Gastroesophageal sphincter (tissue), 4 donors: ENCODE measurements around the gene MYLK. TPM values are rescaled to one million over a fixed set of nuclear protein-coding genes. Genes with fewer than 3 reads are reported as not detected.

ENCODE experiments used
- ATAC-seq: fragments of 150-250 bp; one replicate; pipeline ENCODE4 v1.9.1; 2016; ENCODE audit warnings: mild to moderate bottlenecking, moderate library complexity
- H3K27ac ChIP-seq, 4 donors: fragments of 200-600 bp; sonication (generic) in 3 of 4; 1 replicate in 3 of 4; 2 replicates in 1 of 4; pipeline ENCODE4 v1.5.1; 2016 to 2019
- H3K27me3 ChIP-seq: fragments of 200-600 bp; sonication (generic); one replicate; pipeline ENCODE4 v1.5.1; 2019
- H3K36me3 ChIP-seq, 2 donors: fragments of 200-600 bp; sonication (generic); one replicate each; pipeline ENCODE4 v1.5.1; 2019; ENCODE audit warnings: control low read depth in 1 of 2
- H3K4me1 ChIP-seq, 3 donors: fragments of 200-600 bp; sonication (generic); 1 replicate in 2 of 3; 2 replicates in 1 of 3; pipeline ENCODE4 v1.5.1; 2016 to 2019; ENCODE audit warnings: control low read depth in 2 of 3
- H3K4me3 ChIP-seq, 2 donors: fragments of 200-600 bp; sonication (generic); one replicate each; pipeline ENCODE4 v1.5.1; 2019; ENCODE audit warnings: mild to moderate bottlenecking in 1 of 2, moderate library complexity in 1 of 2
- H3K9me3 ChIP-seq, 3 donors: fragments of 200-600 bp; sonication (generic); one replicate each; pipeline ENCODE4 v1.5.1; 2017 to 2019; ENCODE audit warnings: control low read depth in 2 of 3
- CTCF ChIP-seq, 4 experiments: fragments of 200-600 bp in 2 of 4; fragments of 450-650 bp in 2 of 4; sonication (generic) in 1 of 4; IDR thresholded peaks; one replicate each; pipeline ENCODE4 v1.5.1; 2017 to 2019; ENCODE audit warnings: antibody characterized with exemption in 4 of 4, mild to moderate bottlenecking in 2 of 4, moderate library complexity in 2 of 4
- EP300 ChIP-seq: sonication (generic); formaldehyde crosslinking; IDR thresholded peaks from one replicate; pipeline ENCODE4 v1.6.1; 2017; ENCODE audit warnings: antibody characterized with exemption, mild to moderate bottlenecking
- POLR2A ChIP-seq, 2 donors: fragments of 450-650 bp; IDR thresholded peaks; one replicate each; pipeline ENCODE4 v1.6.1; 2017; ENCODE audit warnings: antibody characterized with exemption in 2 of 2, mild to moderate bottlenecking in 2 of 2, moderate library complexity in 1 of 2
- POLR2AphosphoS5 ChIP-seq: sonication (generic); formaldehyde crosslinking; IDR thresholded peaks from one replicate; pipeline ENCODE4 v1.6.1; 2017; ENCODE audit warnings: antibody characterized with exemption
- WGBS, 2 donors: methylation state at CpG; one replicate each; pipeline ENCODE4 v1.1.5; 2018; ENCODE audit warnings: low coverage in 1 of 2; 5-methylcytosine and 5-hydroxymethylcytosine counted together
- total RNA-seq, 4 donors: library from RNA; depleted of rRNA; stranded (reverse); fragments of >200 nt; gene quantifications; one replicate each; pipeline ENCODE4 v1.1.0, GENCODE V29; 2016

The MYLK gene
- total RNA-seq, 4 donors from 2014 or later = 1,558 to 2,522 (median 2,261) TPM

- Histone ChIP-seq H3K4me3 (no peak overlapping the region), H3K4me1 (peaks cover 5 to 100% (median 37%) of the 10 kb centered on the region in 3 donors), H3K9me3 (no peaks in the 10 kb centered on the region), H3K36me3 (peaks cover 0 to 80% of the 10 kb centered on the region in 2 donors), H3K27me3 (no peaks in the 10 kb centered on the region), H3K27ac (peak overlapping the region; percentile 91 to 96 (median 93))
- ATAC-seq = no peak
- WGBS, 2 donors = 24 to 38% methylated on average over 4 of the region's 4 CpGs
- TF ChIP-seq POLR2A (IDR thresholded peaks at IDR 0.05) = no peak
- TF ChIP-seq POLR2AphosphoS5 = peak; percentile 54
- TF ChIP-seq EP300 = no peak
- TF ChIP-seq CTCF (IDR thresholded peaks at IDR 0.05) = no peak
Measured at GRCh38 chr3:123635717-123636116, 248.4 kb downstream of the MYLK start.

GRCh38 chr3:123635217-123635616, 248.9 kb downstream of the MYLK start:
- no peaks in the 10 kb centered on the region for H3K9me3 ChIP-seq
- H3K27me3 ChIP-seq = no peaks in the 10 kb centered on the region
- TF ChIP-seq POLR2AphosphoS5 = no peak
- no peak for TF ChIP-seq EP300
- TF ChIP-seq POLR2A (IDR thresholded peaks at IDR 0.05) = no peak
- no peak for TF ChIP-seq CTCF (IDR thresholded peaks at IDR 0.05)
- peak overlapping the region; percentile 91 to 96 (median 93) for H3K27ac ChIP-seq
- H3K4me3 ChIP-seq = no peak overlapping the region
- peaks cover 0 to 81% of the 10 kb centered on the region in 2 donors for H3K36me3 ChIP-seq
- ATAC-seq = peak; percentile 26
- 59% methylated on average over 3 of the region's 4 CpGs; no CpG with 5 or more reads in 1 of the 2 donors for WGBS, 2 donors
- peaks cover 5 to 100% (median 37%) of the 10 kb centered on the region in 3 donors for H3K4me1 ChIP-seq

- no peak for ATAC-seq
- H3K4me3 ChIP-seq = no peak overlapping the region
- H3K36me3 ChIP-seq = peaks cover 0 to 80% of the 10 kb centered on the region in 2 donors
- H3K27ac ChIP-seq = peak overlapping the region; percentile 91 to 96 (median 93)
- 21 to 54% methylated on average over 4 to 9 of the region's 15 CpGs for WGBS, 2 donors
- peaks cover 5 to 100% (median 37%) of the 10 kb centered on the region in 3 donors for H3K4me1 ChIP-seq
- H3K27me3 ChIP-seq = no peaks in the 10 kb centered on the region
- no peak for TF ChIP-seq EP300
- no peak for TF ChIP-seq CTCF (IDR thresholded peaks at IDR 0.05)
- TF ChIP-seq POLR2AphosphoS5 = no peak
- no peak for TF ChIP-seq POLR2A (IDR thresholded peaks at IDR 0.05)
- H3K9me3 ChIP-seq = no peaks in the 10 kb centered on the region
Measured at GRCh38 chr3:123634149-123635051, 249.7 kb downstream of the MYLK start.

- peaks cover 7 to 100% (median 37%) of the 10 kb centered on the region in 3 donors for H3K4me1 ChIP-seq
- peak overlapping the region; percentile 91 to 96 (median 93) for H3K27ac ChIP-seq
- H3K27me3 ChIP-seq = no peaks in the 10 kb centered on the region
- WGBS, 2 donors = 40% methylated on average over 1 of the region's 2 CpGs; no CpG with 5 or more reads in 1 of the 2 donors
- no peaks in the 10 kb centered on the region for H3K9me3 ChIP-seq
- H3K36me3 ChIP-seq = peaks cover 0 to 80% of the 10 kb centered on the region in 2 donors
- TF ChIP-seq POLR2AphosphoS5 (no peak), POLR2A (IDR thresholded peaks at IDR 0.05) (no peak), CTCF (IDR thresholded peaks at IDR 0.05) (no peak), EP300 (no peak)
- no peak for ATAC-seq
- H3K4me3 ChIP-seq = no peak overlapping the region
Measured at GRCh38 chr3:123633530-123633929, 250.6 kb downstream of the MYLK start.
